Spleen (tissue), 7 donors: ENCODE results near the gene PAMR1.

Source experiments
- CTCF ChIP-seq, 11 experiments: fragments of 200-600 bp in 7 of 11; fragments of 450-650 bp in 4 of 11; sonication (generic) in 4 of 11; IDR thresholded peaks in 8 of 11; conservative IDR thresholded peaks in 3 of 11; 1 replicate in 7 of 11; 2 replicates in 4 of 11; pipeline versions ENCODE4 v1.4.0 to v1.8.0; 2016 to 2021; ENCODE audit warnings: antibody characterized with exemption in 11 of 11, inconsistent platforms in 4 of 11, mild to moderate bottlenecking in 1 of 11
- POLR2A ChIP-seq, 3 donors: fragments of 450-650 bp; IDR thresholded peaks; one replicate each; pipeline ENCODE4 v1.5.1; 2017; ENCODE audit warnings: antibody characterized with exemption in 3 of 3, mild to moderate bottlenecking in 1 of 3
- donor health status: DM: no; HTN: no; CAD: no; lungs with moderate emphysema.
- donor health status: DM: no; HTN: no; CAD: no.
- donor health status: DM: no; HTN: no; CAD: no.

- no peak for TF ChIP-seq CTCF (IDR thresholded peaks at IDR 0.05 in 8 of 11, conservative IDR thresholded peaks at IDR 0.05 in 3 of 11)
- no peak for TF ChIP-seq POLR2A (IDR thresholded peaks at IDR 0.05)
Measured at GRCh38 chr11:35531246-35531645, 5.8 kb upstream of the PAMR1 start.
